NK-92 (cell line): ENCODE data around the gene CHST14.
A peak's percentile ranks its signal among the peaks of the same experiment; 100 is the strongest.
"Not testable (repeated sequence)": the region's sequence is repeated elsewhere in the genome, so short reads cannot be mapped to it uniquely, and the experiment has no call there.

ENCODE experiments used
- DNase-seq: peaks from one replicate; lab custom pipeline; 2025; ENCODE audit not compliant: unreplicated experiment; lab: John Stamatoyannopoulos, UW

The CHST14 gene

DNA sequence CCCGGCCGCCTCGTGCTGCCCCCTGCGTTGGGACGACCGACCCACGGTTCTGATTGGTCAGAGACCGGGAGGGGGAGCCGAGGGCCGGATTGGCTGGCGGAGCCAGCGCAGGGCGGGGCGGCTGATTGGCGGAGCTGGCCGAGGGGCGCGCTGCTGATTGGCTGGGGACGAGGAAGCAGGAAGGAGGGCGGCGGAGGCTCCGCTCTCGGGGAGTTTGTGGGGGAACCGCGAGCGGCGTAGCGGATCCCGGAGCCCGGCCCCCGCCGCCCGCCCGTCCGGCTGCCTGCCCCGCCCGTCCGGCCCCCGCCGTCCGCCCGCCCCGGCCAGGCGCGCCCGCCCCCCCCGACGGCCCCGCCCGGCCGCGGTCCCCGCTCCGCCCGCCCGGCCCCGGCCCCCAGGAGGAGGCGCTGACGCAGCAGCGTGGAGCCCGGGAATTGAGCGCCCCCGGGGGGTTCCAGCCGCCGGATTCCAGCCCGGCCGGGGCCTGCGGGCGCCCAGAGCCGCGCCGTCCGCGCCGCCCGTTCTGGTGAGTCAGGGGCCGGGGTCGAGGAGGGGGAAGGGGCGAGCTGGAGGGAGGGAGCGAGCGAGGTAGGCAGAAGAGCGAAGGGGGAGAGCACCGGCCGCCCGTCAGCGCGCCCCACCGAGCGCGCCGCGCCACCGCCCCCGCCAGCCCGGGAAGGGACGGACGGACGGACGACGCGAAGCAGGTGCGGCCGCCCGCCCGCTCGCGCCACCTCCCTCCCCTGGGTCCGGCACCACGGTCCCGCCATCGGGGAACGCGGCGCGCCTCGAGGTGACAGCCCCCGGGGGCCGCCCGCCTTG, 29.8 kb upstream of the CHST14 start, which contains the start of gene BAHD1:
Gene BAHD1 (plus strand): TSS at position 211 of the 822 bp plus-strand sequence. CDS start 17,512 bp downstream, outside the sequence.
- DNase-seq, result peak; percentile 47

DNA sequence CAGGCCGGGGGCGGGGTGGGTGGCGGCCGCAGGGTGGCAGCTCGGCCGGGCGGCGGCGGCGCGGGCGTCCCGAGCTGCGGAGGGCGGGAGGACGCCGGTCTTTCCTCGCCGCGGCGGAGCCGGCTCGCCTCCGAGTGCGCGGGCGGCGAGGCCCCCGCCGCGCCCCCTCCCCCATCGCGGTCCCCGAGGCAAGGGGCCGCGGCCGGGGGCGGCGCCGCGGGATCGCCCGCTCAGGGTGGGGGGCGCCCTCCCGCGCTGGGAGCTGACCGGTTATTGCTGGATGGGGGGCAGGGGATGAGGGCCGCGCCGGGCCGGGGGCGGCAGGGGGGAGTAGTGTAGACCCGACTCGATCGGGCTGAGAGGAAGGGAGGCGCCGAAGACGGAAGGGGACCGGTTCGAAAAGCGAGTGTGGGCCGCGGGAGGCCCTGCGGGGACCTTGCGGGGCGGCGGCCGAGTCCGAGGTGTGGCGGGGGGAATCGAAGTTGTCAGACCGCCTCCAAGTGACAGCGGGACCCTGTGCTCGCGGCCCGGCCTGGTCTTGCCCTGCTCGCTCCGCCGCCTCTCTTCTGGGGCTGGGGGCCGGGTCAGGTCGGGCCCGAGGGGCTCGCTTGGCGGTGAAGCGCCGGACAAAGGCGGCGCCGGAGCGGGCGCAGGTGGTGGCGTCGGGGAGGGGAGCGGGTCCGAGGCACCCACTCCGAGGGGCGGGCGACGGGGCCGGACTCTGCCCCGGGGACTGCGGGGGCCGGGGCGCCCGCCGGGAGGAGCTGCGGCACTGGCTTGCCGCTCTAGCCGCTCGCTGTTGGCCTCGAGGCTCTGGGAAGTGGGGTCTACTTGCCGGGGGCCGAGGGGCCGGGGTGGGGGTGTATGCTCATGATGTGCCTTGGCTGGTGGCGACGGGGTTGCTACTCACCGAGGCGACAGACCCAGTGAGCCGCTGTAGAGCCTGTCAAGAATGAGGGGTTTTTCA, 28.9 kb upstream of the CHST14 start:
- no peak for DNase-seq

DNA sequence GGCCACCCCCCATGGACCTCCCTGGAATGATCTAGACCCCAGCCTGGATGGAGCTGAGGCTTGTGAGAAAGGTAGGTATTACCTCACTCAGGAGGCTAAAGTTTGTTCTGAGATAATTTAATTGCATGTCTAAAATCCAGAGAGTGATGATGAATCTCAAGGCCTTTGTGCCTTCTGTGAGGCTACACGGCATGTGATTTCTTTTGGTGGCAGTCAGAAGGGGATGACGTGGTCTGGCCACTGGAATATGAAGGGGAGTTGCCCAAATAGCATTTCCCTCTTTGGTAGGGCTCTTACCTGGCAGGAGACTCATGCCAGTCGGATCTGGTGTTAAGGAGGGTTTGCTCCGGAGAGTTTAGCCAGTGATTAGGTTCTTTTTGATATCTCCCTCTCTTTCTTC, 27.5 kb upstream of the CHST14 start:
- DNase-seq, result no peak

DNA sequence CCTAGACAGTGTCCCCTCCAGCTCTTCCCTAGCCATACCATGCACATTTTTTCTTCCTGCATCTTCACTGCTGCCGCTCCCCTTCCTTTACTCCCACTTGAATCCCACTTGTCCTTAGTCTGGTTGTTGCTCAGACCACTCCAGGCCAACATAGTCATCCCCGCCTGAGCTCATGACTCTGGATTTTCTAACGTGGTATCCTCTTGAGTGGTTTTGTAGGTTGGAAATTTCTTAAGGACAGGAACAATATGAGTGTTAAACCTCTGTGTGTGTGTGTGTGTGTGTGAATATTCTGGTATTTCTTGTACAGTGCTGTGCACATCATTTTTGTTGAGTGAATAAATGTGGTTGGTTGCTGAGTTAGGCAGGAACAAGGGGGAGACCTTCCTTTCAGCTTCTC, 26.9 kb upstream of the CHST14 start:
- DNase-seq, result no peak

DNA sequence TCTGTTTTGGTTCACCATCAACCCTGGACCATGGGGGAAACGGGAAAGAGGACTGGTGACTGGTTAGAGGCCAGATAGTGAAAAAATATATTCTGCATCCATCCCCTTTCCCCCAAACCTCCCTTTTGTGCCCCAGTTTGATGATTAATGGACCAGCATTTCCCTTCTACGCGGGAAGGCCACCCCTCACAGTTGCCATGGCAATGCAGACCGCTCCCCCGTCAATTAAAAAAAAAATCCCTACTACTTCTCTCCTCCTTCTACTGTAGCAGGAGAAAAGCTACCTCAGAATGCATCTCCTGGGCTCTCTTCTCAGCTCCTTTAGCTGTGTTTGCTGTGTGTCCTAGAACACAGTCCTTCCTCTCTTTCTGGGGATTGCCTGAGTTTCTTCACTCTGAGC, 26.0 kb upstream of the CHST14 start:
- no peak for DNase-seq

DNA sequence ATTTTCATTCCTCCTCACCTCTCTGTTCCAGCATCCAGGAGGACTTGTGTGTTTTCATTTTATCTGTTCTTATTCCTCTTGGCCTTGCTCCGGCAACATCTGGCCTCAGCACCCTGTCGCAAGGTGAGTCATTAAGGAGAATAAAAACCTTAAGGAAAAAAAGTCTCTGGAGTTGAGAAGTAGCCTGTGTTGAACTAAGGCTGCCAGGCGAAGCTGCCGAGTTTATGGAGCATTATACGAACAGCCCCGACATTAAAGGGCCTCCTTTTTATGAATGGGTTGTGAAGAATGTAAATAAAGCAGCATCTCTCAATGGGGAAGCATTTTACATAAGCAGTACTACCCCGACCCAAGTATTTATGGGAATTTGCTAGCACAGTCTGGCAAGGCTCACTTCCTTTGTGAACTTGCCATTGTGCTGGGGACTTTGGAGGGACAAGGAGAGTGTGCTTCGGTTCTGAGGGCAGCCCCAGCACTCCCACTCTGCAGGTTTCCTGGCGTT, 25.3 kb upstream of the CHST14 start:
- DNase-seq, result no peak

DNA sequence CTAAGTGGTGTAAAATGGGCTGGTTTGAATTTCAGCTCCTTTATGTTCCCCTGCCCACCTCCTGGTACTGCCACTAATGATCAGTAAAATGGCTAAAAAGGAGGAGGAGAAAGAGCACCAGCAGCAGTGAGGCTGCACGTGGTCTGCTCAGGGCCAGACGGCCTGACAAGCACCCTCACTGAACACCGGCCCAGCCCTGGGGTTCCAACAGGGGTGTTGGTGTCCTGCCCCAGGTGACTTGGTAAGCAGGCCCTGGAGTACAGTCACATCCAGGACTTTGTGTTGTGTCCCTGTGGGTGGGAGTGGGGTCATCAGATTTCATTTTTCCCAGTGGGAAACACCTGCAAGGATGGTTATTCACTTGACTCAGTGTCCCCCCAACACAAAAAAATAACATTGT, 24.6 kb upstream of the CHST14 start:
- DNase-seq, result no peak

DNA sequence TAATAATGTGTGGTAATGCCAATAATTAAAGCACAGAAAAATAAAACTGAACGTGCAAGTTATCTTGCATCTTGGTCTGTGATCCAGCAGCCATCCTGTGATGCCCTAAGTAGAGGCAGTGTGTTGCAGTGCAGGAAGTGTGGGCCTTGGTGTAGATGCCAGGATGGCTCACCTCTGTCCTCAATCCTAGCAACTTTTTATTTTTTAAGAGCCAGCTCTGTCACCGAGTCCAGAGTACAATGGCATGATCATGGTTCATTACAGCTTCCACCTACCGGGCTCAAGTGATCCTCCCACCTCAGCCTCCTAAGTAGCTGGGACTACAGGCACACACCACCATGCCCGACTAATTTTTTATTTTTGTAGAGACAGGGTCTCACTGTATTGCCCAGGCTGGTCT, 22.4 kb upstream of the CHST14 start:
- DNase-seq, result no peak

DNA sequence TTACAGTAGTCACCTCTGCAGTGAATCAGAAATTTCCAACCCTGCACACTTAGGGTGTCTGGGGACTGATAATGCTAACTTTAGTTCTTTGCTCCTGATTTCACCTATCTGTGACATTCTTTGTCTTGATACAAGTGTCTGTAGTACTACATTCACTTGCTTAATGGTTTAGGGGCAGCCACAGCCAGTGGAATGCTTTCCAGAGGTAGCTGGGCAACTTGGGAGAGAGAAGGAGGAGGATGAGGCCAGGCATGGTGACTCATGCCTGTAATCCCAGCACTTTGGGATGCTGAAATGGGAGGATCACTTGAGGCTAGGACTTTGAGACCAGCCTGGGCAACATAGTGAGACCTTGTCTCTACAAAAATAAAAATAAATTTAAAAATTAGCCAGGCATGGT, 21.5 kb upstream of the CHST14 start:
- DNase-seq, result no peak

DNA sequence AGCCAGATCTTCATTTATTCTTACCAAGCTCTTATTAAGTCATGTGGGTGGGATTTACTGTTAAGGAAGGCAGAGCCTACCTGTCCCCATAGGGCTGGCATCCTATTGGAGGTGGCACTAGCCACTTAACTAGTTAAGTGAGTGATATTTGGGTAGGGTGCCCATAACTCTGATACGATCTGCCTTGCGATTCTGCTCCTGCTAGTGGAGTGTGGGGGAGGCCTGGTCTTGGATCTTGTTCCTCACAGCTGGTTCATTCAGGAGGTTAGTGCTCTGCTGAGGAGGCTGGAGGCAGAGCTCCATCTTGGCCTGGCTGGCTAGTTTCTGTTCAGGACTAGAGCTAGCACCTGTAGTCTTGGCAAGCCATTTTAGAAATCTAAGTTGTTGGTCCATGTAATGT, 20.7 kb upstream of the CHST14 start:
- no peak for DNase-seq

DNA sequence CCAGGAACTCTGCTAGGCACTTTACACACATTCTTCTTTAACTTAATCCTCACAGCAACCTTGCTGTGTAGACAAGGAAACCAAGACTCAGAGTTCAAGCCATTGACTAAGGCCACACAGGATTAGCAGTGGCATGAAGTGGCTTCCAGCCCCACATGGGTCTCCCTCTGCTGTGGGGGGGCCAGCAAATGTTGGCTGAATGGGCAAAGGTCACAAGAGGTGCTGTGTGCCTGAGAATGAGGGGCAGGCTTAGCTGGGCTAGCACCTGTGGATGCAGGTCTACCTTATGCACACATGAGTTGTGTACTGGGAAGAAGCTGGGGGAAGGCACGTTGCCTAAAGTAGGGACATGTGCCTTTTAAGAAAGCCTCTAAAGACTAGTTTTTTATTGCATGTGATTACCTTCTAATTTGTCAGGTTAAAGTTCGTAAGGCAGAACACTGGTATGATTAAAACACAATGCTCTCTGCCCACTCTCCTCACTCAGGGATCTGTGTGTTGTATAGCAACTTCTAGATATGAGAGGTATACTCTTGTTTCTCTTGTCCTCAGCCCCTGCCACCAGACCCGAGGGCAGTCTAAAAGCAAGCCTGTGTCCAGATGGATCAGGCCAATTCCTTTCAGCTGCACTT, 19.1 kb upstream of the CHST14 start:
- DNase-seq, result no peak

DNA sequence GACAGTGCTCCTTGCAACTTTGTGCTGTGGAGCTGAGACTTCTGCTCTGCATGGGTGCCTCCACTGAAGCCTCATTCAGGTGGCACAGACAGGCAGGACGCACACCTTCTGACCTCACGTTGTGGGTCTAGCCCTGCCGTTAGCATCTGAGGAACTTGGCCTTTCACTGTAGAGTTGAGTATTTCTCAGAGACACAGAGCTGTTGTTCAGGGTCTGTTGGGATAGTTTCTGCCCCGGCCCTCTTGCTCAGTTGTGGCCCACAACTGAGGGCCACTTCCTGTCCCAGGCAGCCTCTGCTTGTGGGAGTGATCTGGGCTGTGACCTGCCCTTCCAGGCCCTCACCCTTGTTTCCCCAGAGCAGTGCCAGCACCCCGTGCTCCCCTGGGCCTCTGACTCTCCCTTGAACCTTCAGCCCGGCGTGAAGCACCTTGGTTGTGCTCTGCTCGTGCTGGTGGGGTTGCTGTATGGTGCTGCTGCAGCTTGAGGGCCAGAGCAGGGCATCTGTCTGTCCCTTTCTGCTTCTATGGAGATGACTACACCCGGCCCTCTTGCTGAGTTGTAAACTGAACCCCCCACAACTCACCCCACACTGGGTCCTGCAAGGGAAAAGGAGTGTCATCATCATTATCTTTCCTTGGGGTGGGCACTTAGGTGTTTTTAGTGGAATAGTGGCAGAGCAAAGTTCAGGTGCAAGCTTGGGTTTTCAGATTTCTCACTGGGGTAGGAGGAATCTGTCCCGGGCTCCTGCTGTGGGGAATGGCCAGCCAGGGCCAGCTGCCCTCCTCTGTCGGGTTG, 18.3 kb upstream of the CHST14 start:
- no peak for DNase-seq

DNA sequence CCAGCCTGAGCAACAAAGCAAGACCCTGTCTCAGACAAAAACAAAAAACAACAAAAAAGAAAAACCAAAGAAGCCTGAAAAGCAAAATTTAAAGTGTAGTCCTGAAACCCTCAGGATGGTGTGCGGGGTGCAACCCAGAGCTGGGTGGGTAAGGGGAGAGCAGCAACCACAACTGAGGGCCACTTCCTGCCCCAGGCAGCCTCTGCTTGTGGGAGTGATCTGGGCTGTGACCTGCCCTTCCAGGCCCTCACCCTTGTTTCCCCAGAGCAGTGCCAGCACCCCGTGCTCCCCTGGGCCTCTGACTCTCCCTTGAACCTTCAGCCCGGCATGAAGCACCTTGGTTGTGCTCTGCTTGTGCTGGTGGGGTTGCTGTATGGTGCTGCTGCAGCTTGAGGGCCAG, 16.8 kb upstream of the CHST14 start:
- DNase-seq, result not testable (repeated sequence)

DNA sequence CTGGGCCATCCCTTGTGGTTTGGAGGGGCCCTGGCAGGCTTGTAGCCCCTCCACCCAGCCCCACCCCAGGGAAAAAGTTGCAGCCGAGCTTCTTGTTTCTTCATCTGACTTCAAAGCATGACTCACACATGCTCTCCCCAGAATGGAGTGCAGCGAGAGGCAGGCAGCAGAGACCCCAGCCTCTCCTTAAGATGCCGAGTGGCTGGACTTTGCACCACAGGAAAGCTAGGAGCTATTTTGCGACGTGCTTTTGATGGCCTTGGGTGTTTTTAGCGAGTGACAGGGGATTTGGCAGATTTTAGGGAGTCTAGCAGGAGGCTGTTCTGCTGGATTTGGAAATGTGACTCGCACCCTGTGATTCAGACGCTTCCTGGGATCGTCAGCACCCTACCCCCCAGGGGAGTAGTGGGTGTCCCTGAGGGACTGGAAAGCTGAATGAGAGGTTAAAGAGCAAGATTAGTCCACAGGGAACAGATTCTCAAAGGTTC, 15.8 kb upstream of the CHST14 start:
- no peak for DNase-seq

DNA sequence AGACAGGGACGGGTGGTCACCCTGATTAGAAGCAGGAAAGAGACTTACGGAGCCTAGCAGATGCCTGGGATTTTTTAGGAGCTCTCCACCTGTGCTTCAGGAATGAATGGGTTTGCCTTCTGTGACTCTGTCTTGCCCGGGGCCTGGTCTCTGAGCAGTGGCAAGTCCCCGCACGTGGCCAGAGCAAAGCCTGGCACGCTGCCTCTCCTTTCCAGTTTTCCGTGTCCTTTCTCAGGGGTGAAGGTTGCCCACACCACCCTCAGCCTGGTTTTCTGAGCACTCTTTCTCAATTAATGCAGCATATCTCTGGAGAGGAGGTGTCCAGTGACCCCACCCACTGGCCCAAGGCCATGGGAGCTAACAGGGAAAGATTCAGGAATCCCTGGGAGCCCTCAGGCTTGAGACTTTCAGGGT, 14.5 kb upstream of the CHST14 start:
- no peak for DNase-seq

DNA sequence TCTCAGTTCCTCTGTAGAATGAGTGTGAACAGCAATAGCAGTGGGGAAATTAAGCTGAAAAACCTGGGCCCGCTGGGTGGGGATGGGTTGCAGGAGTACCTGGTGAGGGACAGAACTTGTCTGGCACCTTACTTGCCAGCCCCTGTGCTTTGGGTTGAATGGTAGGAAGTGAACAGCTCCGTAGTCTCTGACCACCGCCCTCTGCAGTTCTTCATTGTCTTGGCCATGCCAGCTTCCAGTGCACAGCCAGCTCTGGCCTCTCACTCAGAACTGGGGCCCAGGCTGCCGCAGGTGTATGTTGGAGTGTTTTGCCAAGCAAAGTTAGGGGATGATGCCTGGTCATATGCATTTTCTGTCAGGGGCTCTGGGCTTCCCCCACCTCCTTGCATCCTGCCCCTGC, 14.0 kb upstream of the CHST14 start:
- no peak for DNase-seq

DNA sequence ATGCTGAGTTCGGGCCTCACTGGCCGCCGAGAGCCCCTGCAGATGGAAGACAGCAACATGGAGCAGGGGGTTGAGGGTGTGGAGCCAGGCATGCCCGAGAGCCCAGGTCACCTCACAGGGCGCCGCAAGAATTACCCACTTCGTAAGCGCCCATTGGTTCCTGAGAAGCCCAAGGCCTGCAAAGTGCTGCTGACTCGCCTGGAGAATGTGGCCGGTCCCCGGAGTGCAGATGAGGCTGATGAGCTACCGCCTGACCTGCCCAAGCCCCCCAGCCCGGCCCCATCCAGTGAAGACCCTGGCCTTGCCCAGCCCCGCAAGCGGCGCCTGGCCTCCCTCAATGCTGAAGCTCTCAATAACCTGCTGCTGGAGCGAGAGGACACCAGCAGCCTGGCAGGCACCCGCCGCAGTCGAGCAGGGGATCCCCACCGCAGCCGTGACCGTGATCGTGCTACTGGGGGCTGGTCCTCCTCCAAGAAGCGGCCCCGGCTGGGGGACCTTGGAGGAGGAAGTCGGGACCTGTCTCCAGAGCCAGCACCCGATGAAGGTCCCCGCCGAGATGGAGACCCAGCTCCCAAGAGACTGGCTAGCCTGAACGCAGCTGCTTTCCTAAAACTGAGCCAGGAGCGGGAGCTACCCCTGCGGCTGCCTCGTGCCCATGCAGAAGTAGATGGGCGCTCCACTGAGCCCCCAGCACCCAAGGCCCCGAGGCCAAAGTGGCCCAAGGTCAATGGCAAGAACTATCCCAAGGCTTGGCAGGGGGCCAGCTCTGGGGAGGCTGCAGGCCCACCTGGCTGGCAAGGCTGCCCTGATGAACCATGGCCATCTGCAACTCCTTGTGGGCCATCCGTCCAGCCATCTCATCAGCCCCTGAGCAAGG, 12.1 kb upstream of the CHST14 start:
- DNase-seq, result no peak

DNA sequence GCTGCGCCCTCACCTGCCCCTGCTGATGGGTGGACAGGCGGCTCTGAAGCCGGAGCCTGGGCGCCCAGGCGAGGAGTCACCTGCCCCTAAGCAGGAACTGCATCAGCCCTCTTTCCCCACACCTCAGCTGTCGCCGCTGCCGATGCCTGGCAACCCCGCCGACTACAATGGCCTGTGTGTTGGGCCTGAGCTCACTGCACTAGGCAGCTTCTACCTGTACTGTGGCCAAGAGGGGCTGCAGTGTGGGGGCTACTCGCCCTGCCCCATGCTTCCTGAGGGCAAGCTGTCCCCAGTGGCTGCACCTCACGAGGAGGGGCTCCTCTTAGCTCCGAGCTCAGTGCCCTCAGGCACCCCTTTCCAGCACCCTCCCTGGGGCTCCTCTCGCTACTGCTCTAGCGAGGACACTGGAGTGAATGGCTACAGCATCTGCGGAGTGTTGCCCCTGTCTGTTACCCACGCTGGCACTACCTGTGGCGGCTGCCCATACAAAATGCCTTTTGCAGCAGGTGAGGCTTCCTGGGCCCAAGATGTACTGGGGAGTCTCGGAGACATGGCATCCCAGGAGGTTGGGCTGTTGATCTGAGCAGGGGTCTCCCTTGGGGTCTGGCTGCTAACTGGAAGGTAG, 11.3 kb upstream of the CHST14 start:
- DNase-seq, result no peak

DNA sequence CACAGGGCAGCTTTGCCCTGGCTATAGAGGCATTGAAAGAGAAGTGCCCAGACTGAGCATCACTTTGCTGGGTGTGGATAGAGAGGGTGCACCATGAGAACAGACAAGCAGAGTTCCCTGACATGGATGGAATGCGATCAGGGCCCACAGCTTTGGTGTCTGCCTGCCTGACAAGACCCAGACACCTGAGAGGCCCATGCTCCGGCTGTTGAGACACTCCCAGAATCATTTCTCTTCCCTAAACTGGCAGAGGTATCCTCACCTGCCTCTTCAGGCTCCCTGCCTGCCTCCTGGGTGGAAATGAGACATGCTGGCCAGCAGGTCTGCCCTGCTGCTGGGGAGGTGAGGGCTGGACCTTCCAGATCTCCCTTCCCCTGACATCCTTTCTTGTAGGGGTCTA, 10.4 kb upstream of the CHST14 start:
- DNase-seq, result no peak
